RWPE2 (cell line): ENCODE measurements around the gene OGFR.

Experiments used
- ATAC-seq: fragments of 200-7000 bp; cut with Tn5 transposase; 3 replicates; pipeline ENCODE4 v1.9.1; 2021; ENCODE audit warnings: low read depth
- DNase-seq: peaks from one replicate; pipeline ENCODE4 v3.0.0-alpha.2; 2020; ENCODE audit warnings: low spot score
- H3K27ac ChIP-seq: fragments of 450-650 bp; 2 replicates; pipeline ENCODE4 v1.5.1; 2017; ENCODE audit warnings: mild to moderate bottlenecking; ENCODE audit not compliant: poor library complexity, severe bottlenecking
- H3K27me3 ChIP-seq: fragments of 250-450 bp; sonication (Bioruptor Pico); 2 replicates; pipeline ENCODE4 v1.5.1; 2021; ENCODE audit warnings: mild to moderate bottlenecking, moderate library complexity; ENCODE audit not compliant: insufficient read depth, poor library complexity, severe bottlenecking
- H3K36me3 ChIP-seq: fragments of 250-450 bp; sonication (Bioruptor Pico); 2 replicates; pipeline ENCODE4 v1.5.1; 2020; ENCODE audit warnings: low read depth, mild to moderate bottlenecking, moderate library complexity
- H3K4me1 ChIP-seq: fragments of 250-450 bp; sonication (Bioruptor Pico); 2 replicates; pipeline ENCODE4 v1.5.1; 2021; ENCODE audit warnings: mild to moderate bottlenecking, moderate library complexity; ENCODE audit not compliant: insufficient read depth, poor library complexity, severe bottlenecking
- H3K4me3 ChIP-seq: fragments of 250-450 bp; sonication (Bioruptor Pico); 2 replicates; pipeline ENCODE4 v1.5.1; 2021; ENCODE audit warnings: mild to moderate bottlenecking, moderate library complexity; ENCODE audit not compliant: severe bottlenecking
- H3K9me3 ChIP-seq: fragments of 250-450 bp; sonication (Bioruptor Pico); 2 replicates; pipeline ENCODE4 v1.5.1; 2021; ENCODE audit warnings: mild to moderate bottlenecking, moderate library complexity; ENCODE audit not compliant: severe bottlenecking
- TF ChIP-seq, protein P1 (sequence below): fragments of 450-650 bp; IDR thresholded peaks from one replicate; pipeline ENCODE4 v1.5.1; 2017; ENCODE audit warnings: mild to moderate bottlenecking, moderate library complexity; ENCODE audit not compliant: poor library complexity, severe bottlenecking

The OGFR gene

DNA sequence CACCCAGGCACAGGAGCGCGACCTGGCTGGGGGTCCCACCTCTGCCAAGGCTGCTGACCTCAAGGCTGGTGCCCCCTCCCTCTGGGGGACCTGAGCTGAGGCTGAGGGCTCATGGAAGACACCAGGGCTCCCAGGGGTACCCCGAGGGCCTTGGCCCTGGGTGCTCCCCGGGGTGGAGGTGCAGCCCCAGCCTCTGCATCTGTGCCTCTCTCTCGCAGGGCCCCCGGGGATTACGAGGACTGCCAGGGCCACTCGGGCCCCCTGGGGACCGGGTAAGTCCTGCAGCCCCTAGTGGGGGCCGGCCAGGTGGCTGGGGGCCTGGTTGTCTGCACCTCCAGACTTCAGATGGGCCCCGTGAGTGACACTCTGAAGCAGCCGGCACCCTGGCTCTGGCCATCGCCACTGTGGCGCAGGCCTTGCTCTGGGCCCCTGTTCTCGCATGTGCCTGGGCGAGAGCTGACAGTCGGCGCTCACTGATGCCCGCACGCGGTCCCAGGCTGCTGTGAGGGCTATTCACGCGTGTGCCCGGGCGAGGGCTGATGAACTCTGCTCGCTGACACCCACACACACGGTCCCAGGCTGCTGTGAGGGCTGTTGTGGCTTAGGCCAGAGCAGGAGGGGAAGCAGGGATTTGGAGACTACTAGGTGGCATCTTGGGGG is 21.5 kb downstream of the OGFR start:
- DNase-seq (no peak), ATAC-seq (no peak)
- no peaks in the 10 kb centered on the region for H3K36me3 ChIP-seq
- H3K27me3 ChIP-seq, result no peaks in the 10 kb centered on the region
- peaks cover 1% of the 10 kb centered on the region for H3K4me1 ChIP-seq
- H3K9me3 ChIP-seq, result no peaks in the 10 kb centered on the region
- H3K27ac ChIP-seq, result no peak overlapping the region
- TF ChIP-seq, protein P1, sequence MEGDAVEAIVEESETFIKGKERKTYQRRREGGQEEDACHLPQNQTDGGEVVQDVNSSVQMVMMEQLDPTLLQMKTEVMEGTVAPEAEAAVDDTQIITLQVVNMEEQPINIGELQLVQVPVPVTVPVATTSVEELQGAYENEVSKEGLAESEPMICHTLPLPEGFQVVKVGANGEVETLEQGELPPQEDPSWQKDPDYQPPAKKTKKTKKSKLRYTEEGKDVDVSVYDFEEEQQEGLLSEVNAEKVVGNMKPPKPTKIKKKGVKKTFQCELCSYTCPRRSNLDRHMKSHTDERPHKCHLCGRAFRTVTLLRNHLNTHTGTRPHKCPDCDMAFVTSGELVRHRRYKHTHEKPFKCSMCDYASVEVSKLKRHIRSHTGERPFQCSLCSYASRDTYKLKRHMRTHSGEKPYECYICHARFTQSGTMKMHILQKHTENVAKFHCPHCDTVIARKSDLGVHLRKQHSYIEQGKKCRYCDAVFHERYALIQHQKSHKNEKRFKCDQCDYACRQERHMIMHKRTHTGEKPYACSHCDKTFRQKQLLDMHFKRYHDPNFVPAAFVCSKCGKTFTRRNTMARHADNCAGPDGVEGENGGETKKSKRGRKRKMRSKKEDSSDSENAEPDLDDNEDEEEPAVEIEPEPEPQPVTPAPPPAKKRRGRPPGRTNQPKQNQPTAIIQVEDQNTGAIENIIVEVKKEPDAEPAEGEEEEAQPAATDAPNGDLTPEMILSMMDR, result no peak
- H3K4me3 ChIP-seq, result no peak overlapping the region

DNA sequence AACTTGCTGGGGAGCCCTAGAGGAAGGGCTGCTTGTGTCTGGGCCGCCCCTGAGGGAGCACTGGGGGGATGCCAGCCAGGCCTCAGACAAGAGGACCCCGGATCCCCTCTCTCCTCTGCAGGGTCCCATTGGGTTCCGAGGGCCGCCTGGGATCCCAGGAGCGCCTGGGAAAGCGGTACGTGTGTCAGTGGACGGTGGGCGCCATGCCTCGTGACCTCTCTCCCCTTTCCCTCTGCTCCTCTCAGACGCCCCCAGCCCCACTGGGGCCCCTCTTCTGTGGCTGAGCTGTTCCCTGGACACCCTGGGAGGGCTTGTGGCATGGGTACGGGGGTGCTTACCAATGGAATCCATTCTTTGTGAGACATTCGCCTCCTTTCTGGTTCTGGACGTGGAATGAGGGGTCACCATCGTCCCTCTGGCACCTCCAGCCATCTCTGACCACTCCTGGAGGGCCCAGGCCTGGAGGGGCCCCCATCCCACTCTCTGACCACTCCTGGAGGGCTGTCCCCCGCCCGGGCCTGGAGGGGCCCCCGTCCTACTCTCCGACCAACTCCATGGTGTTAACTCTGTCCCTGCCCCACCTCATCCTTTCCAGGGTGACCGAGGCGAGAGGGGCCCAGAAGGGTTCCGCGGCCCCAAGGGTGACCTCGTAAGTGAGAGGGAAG is 22.1 kb downstream of the OGFR start:
- DNase-seq (no peak), ATAC-seq (no peak)
- Histone ChIP-seq H3K4me3 (no peak overlapping the region), H3K27ac (no peak overlapping the region), H3K4me1 (peaks cover 8% of the 10 kb centered on the region), H3K27me3 (no peaks in the 10 kb centered on the region), H3K9me3 (no peaks in the 10 kb centered on the region), H3K36me3 (no peaks in the 10 kb centered on the region)
- TF ChIP-seq, protein P1, result no peak

DNA sequence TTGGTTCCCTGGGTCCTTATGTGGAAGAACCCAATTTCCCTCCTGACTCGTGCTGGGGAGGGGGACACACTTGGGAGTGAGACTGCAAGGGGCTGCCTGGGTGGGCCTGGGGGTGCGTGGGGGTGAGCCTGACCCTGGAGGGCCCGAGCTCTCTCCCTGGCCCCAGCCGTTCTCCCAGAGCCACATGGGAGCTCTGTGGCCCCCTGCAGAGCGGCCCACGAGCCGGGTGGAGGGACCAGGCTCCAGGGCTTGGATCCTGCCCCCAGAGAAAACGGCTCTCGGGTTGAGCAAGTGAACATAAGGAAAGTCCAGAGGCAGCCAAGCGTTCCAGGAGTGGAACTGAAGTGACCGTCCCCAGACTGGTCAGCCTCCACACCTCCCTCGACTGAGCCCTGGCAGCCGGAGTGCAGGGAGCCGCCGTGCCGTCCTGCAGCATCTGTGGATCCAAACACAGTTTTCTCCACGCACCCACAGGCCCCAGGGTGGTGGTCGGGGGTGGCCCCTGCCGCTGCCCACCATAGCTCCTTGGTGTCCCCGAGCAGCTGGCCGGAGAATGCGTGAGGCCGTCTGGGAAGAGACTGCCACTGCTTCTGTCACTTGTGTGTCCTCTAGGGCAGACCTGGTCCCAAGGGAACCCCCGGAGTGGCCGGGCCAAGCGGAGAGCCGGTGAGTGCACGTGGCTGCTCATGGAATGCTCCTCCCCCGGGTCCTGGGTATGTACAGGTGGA is 22.8 kb downstream of the OGFR start:
- H3K4me3 ChIP-seq, result no peak overlapping the region
- no peaks in the 10 kb centered on the region for H3K36me3 ChIP-seq
- no peaks in the 10 kb centered on the region for H3K9me3 ChIP-seq
- no peak overlapping the region for H3K27ac ChIP-seq
- peaks cover 15% of the 10 kb centered on the region for H3K4me1 ChIP-seq
- no peaks in the 10 kb centered on the region for H3K27me3 ChIP-seq
- no peak for ATAC-seq
- TF ChIP-seq, protein P1, result no peak
- no peak for DNase-seq

DNA sequence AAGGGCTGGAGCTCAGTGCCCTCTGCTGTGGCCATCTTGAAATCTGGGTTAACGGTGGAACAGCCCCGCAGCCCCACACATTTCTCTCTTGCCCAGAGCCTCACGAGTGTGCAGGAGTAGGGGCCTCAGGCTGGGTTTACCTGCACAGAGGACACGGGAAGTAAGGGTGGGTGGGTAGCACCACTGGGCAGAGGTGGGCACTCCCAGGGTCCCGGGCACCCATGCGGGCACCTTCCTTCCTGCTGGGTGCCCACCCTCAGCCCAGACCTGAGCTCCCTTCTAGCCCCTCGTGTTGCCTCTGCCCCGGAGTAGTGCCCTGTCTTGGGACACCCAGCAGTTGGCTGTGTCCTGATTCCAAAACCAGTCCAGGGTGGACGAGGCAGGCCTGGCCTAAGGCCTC is 23.4 kb downstream of the OGFR start:
- Histone ChIP-seq H3K4me1 (peaks cover 17% of the 10 kb centered on the region), H3K27me3 (no peaks in the 10 kb centered on the region), H3K27ac (no peak overlapping the region), H3K4me3 (no peak overlapping the region), H3K9me3 (no peaks in the 10 kb centered on the region), H3K36me3 (no peaks in the 10 kb centered on the region)
- TF ChIP-seq, protein P1, result no peak
- ATAC-seq, result no peak
- no peak for DNase-seq
